Upper lobe of left lung (tissue), 6 donors: ENCODE data around the gene PNMA8A. TPM values are rescaled to one million over a fixed set of nuclear protein-coding genes. Genes with fewer than 3 reads are reported as not detected.

Source experiments
- ATAC-seq, 2 donors: fragments of 200-7000 bp; cut with Tn5 transposase; one replicate each; pipeline ENCODE4 v1.9.1; 2022; ENCODE audit warnings: mild to moderate bottlenecking in 2 of 2, moderate library complexity in 2 of 2; ENCODE audit not compliant: low FRiP score in 2 of 2
- DNase-seq, 2 donors: peaks; one replicate each; pipeline ENCODE4 v3.0.0-alpha.2; 2019 to 2020
- H3K27ac ChIP-seq, 4 donors: fragments of 200-600 bp; sonication (generic); one replicate each; pipeline ENCODE4 v1.5.1; 2016 to 2019
- H3K27me3 ChIP-seq, 4 donors: fragments of 200-600 bp; sonication (generic); one replicate each; pipeline ENCODE4 v1.5.1; 2017 to 2019
- H3K36me3 ChIP-seq, 4 donors: fragments of 200-600 bp; sonication (generic); one replicate each; pipeline ENCODE4 v1.5.1; 2016 to 2019
- H3K4me1 ChIP-seq, 4 donors: fragments of 200-600 bp; sonication (generic); one replicate each; pipeline ENCODE4 v1.5.1; 2018 to 2019
- H3K4me3 ChIP-seq, 4 donors: fragments of 200-600 bp; sonication (generic); one replicate each; pipeline ENCODE4 v1.5.1; 2017 to 2019; ENCODE audit warnings: mild to moderate bottlenecking in 2 of 4, moderate library complexity in 1 of 4
- H3K9me3 ChIP-seq, 4 donors: fragments of 200-600 bp; sonication (generic); one replicate each; pipeline ENCODE4 v1.5.1; 2018 to 2019
- CTCF ChIP-seq, 6 experiments: fragments of 450-650 bp in 4 of 6; fragments of 200-600 bp in 2 of 6; sonication (generic) in 2 of 6; IDR thresholded peaks; one replicate each; pipeline ENCODE4 v1.5.1; 2016 to 2019; ENCODE audit warnings: antibody characterized with exemption in 6 of 6
- EP300 ChIP-seq, 4 donors: sonication (generic); formaldehyde crosslinking; IDR thresholded peaks; one replicate each; pipeline ENCODE4 v1.5.1; 2017; ENCODE audit warnings: antibody characterized with exemption in 4 of 4, control low read depth in 2 of 4
- POLR2A ChIP-seq, 4 donors: fragments of 450-650 bp; IDR thresholded peaks; one replicate each; pipeline ENCODE4 v1.5.1; 2016 to 2017; ENCODE audit warnings: antibody characterized with exemption in 4 of 4, mild to moderate bottlenecking in 2 of 4
- POLR2AphosphoS5 ChIP-seq, 2 donors: sonication (generic); formaldehyde crosslinking; IDR thresholded peaks; one replicate each; pipeline ENCODE4 v1.5.1; 2017; ENCODE audit warnings: antibody characterized with exemption in 2 of 2
- WGBS, 2 donors: methylation state at CpG; one replicate each; pipeline ENCODE4 v1.1.5; 2017 to 2018; 5-methylcytosine and 5-hydroxymethylcytosine counted together
- total RNA-seq, 6 donors: library from RNA; depleted of rRNA in 4 of 6; stranded (reverse); fragments of >200 nt in 4 of 6; gene quantifications; one replicate each; pipeline versions ENCODE4 v1.1.0 to v1.2.1, GENCODE V29; 2016 to 2021
- donor health status: DM: no; HTN: no; CAD: no; lungs with moderate emphysema.
- donor health status: DM: no; HTN: yes; CAD: no; lungs with severe emphysema.

The PNMA8A gene
- total RNA-seq, 6 donors from 2014 or later = 0.61 to 4.8 (median 2.2) TPM

GRCh38 chr19:46429999-46430398 is 41.4 kb downstream of the PNMA8A start:
- no peaks in the 10 kb centered on the region for H3K36me3 ChIP-seq
- ATAC-seq (no peak), DNase-seq (no peak)
- H3K27me3 ChIP-seq = peaks cover 0 to 3% (median 0%) of the 10 kb centered on the region in 4 donors
- WGBS, 2 donors = 70 to 76% methylated on average over 4 of the region's 4 CpGs
- no peaks in the 10 kb centered on the region for H3K9me3 ChIP-seq
- no peak overlapping the region for H3K27ac ChIP-seq
- H3K4me3 ChIP-seq = no peak overlapping the region
- TF ChIP-seq EP300 (IDR thresholded peaks at IDR 0.05) (no peak), POLR2AphosphoS5 (IDR thresholded peaks at IDR 0.05) (no peak), CTCF (IDR thresholded peaks at IDR 0.05) (no peak), POLR2A (IDR thresholded peaks at IDR 0.05) (no peak)
- peaks cover 0 to 22% (median 11%) of the 10 kb centered on the region in 4 donors for H3K4me1 ChIP-seq

- no peak for TF ChIP-seq EP300 (IDR thresholded peaks at IDR 0.05)
- TF ChIP-seq POLR2AphosphoS5 (IDR thresholded peaks at IDR 0.05) = no peak
- no peak for TF ChIP-seq CTCF (IDR thresholded peaks at IDR 0.05)
- TF ChIP-seq POLR2A (IDR thresholded peaks at IDR 0.05) = no peak
- DNase-seq (peak; percentile 22 to 87), ATAC-seq (peak in 1 of 2 donors; percentile 67)
- peaks cover 0 to 3% (median 0%) of the 10 kb centered on the region in 4 donors for H3K27me3 ChIP-seq
- 19 to 35% methylated on average over 10 to 50 of the region's 52 CpGs for WGBS, 2 donors
- H3K4me3 ChIP-seq = peak within 1 kb of the TSS in 1 of 4 donors; percentile 3
- H3K4me1 ChIP-seq = peaks cover 0 to 22% (median 11%) of the 10 kb centered on the region in 4 donors
- no peak within 1 kb of the TSS for H3K27ac ChIP-seq
- H3K9me3 ChIP-seq = no peaks in the 10 kb centered on the region
- no peaks in the 10 kb centered on the region for H3K36me3 ChIP-seq
These were observed 42.9 kb downstream of the PNMA8A start, which contains the start of gene PNMA8C for GRCh38 chr19:46428239-46429135. PNMA8C (minus strand) TSS chr19:46428936; CDS start chr19:46428359, 577 bp downstream.

GRCh38 chr19:46427518-46428045 is 43.8 kb downstream of the PNMA8A start:
- ATAC-seq = no peak
- WGBS, 2 donors = 82 to 85% methylated on average over 17 of the region's 17 CpGs

GRCh38 chr19:46426506-46427162 is 44.7 kb downstream of the PNMA8A start:
- WGBS, 2 donors = 3 to 4% methylated on average over 15 to 32 of the region's 32 CpGs
- Histone ChIP-seq H3K36me3 (no peaks in the 10 kb centered on the region), H3K4me1 (peaks cover 0 to 22% (median 11%) of the 10 kb centered on the region in 4 donors), H3K9me3 (no peaks in the 10 kb centered on the region), H3K4me3 (peak overlapping the region in 3 of 4 donors; percentile 45 to 54 (median 50)), H3K27me3 (peaks cover 0 to 3% (median 0%) of the 10 kb centered on the region in 4 donors), H3K27ac (peak overlapping the region in 2 of 4 donors; percentile 18 to 55)
- ATAC-seq (peak; percentile 72 to 83), DNase-seq (peak; percentile 70 to 88)
- no peak for TF ChIP-seq POLR2A (IDR thresholded peaks at IDR 0.05)
- no peak for TF ChIP-seq POLR2AphosphoS5 (IDR thresholded peaks at IDR 0.05)
- no peak for TF ChIP-seq CTCF (IDR thresholded peaks at IDR 0.05)
- TF ChIP-seq EP300 (IDR thresholded peaks at IDR 0.05) = no peak

More at GRCh38 chr19:46427518-46428045, 43.8 kb downstream of the PNMA8A start:
- peaks cover 0 to 3% (median 0%) of the 10 kb centered on the region in 4 donors for H3K27me3 ChIP-seq
- no peak for TF ChIP-seq CTCF (IDR thresholded peaks at IDR 0.05)
- no peak for TF ChIP-seq EP300 (IDR thresholded peaks at IDR 0.05)
- TF ChIP-seq POLR2A (IDR thresholded peaks at IDR 0.05) = no peak
- TF ChIP-seq POLR2AphosphoS5 (IDR thresholded peaks at IDR 0.05) = no peak
- H3K9me3 ChIP-seq = no peaks in the 10 kb centered on the region
- peaks cover 0 to 22% (median 11%) of the 10 kb centered on the region in 4 donors for H3K4me1 ChIP-seq
- no peak overlapping the region for H3K4me3 ChIP-seq
- H3K27ac ChIP-seq = no peak overlapping the region
- no peaks in the 10 kb centered on the region for H3K36me3 ChIP-seq
- DNase-seq = no peak
